ENCODE results near the gene HES1. TPM values are rescaled to one million over a fixed set of nuclear protein-coding genes. Genes with fewer than 3 reads are reported as not detected.

HES1 gene
- total and polyA plus RNA-seq, 9 of the 15 experiments (the other 6 are each of a cell fraction or from before 2014, with no cell fraction given): 3.4 to 37.0 (median 19.3) TPM

- TF ChIP-seq ZNF644 (tag; IDR thresholded peaks at IDR 0.05; ENCODE audit: low read depth) (no peak), ZNF77 (CRISPR knock-in tag; IDR thresholded peaks at IDR 0.05) (no peak), ZNF707 (CRISPR knock-in tag; conservative IDR thresholded peaks at IDR 0.05) (no peak), ETV1 (tag; conservative IDR thresholded peaks at IDR 0.05; ENCODE audit: low read depth) (peak; percentile 93), ZSCAN29 (IDR thresholded peaks at IDR 0.05) (no peak), CTBP1 (IDR thresholded peaks at IDR 0.05; ENCODE audit: borderline replicate concordance) (peak; percentile 15; the same call in 1 of the 2 replicates), MYC (IDR thresholded peaks at IDR 0.05; ENCODE audit: low read depth, low read length) (peak; percentile 19; the same call in 1 of the 2 replicates), MYC (CRISPR knock-in tag; IDR thresholded peaks at IDR 0.05; ENCODE audit: borderline replicate concordance, low read depth) (peak; percentile 52; the same call in 1 of the 2 replicates), JUN (IDR thresholded peaks at IDR 0.05; ENCODE audit: borderline replicate concordance, low read depth, low read length) (no peak), JUN (CRISPR knock-in tag; IDR thresholded peaks at IDR 0.05; ENCODE audit: borderline replicate concordance) (no peak), HMGN3 (IDR thresholded peaks at IDR 0.05; ENCODE audit: borderline replicate concordance, extremely low read depth, insufficient read length, low read depth, low read length) (peak; percentile 91), AFF4 (CRISPR knock-in tag; IDR thresholded peaks at IDR 0.05) (peak; percentile 85), SRF (CRISPR knock-in tag; IDR thresholded peaks at IDR 0.05) (no peak), BCLAF1 (IDR thresholded peaks at IDR 0.05; ENCODE audit: borderline replicate concordance in 1 of 2, control insufficient read depth in 1 of 2, low read depth in 2 of 2, low read length in 1 of 2) (0 out of 4 replicates have a peak, but pooled peaks of 1 of the 2 experiments have one; percentile 57), ATF4 (CRISPR knock-in tag; IDR thresholded peaks at IDR 0.05) (peak; percentile 60; the same call in 1 of the 2 replicates)
- TF ChIP-seq, protein P1, sequence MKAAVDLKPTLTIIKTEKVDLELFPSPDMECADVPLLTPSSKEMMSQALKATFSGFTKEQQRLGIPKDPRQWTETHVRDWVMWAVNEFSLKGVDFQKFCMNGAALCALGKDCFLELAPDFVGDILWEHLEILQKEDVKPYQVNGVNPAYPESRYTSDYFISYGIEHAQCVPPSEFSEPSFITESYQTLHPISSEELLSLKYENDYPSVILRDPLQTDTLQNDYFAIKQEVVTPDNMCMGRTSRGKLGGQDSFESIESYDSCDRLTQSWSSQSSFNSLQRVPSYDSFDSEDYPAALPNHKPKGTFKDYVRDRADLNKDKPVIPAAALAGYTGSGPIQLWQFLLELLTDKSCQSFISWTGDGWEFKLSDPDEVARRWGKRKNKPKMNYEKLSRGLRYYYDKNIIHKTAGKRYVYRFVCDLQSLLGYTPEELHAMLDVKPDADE (conservative IDR thresholded peaks at IDR 0.05; ENCODE audit: control insufficient read depth, low read depth, low read length): peak; percentile 41; the same call in 1 of the 2 replicates
These were observed 4.8 kb downstream of the HES1 start (continued) for GRCh38 chr3:194140520-194141414.
